Keratinocyte (primary cell): ENCODE data around the gene PKP4. TPM values are rescaled to one million over a fixed set of nuclear protein-coding genes. Genes with fewer than 3 reads are reported as not detected.

Source experiments
- DNase-seq: peaks from one replicate; pipeline ENCODE4 v3.0.0-alpha.2; 2011; ENCODE audit warnings: low read depth, missing footprints, low spot score
- FAIRE-seq: peaks from 2 replicates; lab custom pipeline; 2011; peaks lifted over from hg19 to GRCh38; lab: Jason Lieb, UNC
- H2AFZ ChIP-seq: 2 replicates; pipeline ENCODE4 v1.6.0; 2012; ENCODE audit warnings: low read length, control low read depth, inconsistent platforms; ENCODE audit not compliant: control insufficient read depth
- H3K27ac ChIP-seq: 2 replicates; pipeline ENCODE4 v1.5.1; 2011; ENCODE audit warnings: low read length; ENCODE audit not compliant: control insufficient read depth, insufficient read depth
- H3K27me3 ChIP-seq: 3 replicates; pipeline ENCODE4 v1.6.0; 2011; ENCODE audit warnings: low read length; ENCODE audit not compliant: control insufficient read depth, insufficient read depth; ENCODE audit errors: extremely low read depth
- H3K36me3 ChIP-seq, 2 experiments: 2 replicates in 1 of 2; 3 replicates in 1 of 2; pipeline ENCODE4 v1.5.1; 2011; ENCODE audit warnings: low read length in 2 of 2, mild to moderate bottlenecking in 1 of 2; ENCODE audit not compliant: control insufficient read depth in 2 of 2, insufficient read depth in 2 of 2; ENCODE audit errors: extremely low read depth in 1 of 2
- H3K4me1 ChIP-seq: 3 replicates; pipeline ENCODE4 v1.5.1; 2011; ENCODE audit warnings: low read length; ENCODE audit not compliant: control insufficient read depth, insufficient read depth; ENCODE audit errors: extremely low read depth
- H3K4me2 ChIP-seq: 3 replicates; pipeline ENCODE4 v1.6.0; 2011; ENCODE audit warnings: low read depth, low read length; ENCODE audit not compliant: control insufficient read depth, insufficient read depth; ENCODE audit errors: extremely low read depth
- H3K4me3 ChIP-seq, 3 experiments: fragments of 200-600 bp in 1 of 3; sonication (generic) in 1 of 3; 2 replicates in 2 of 3; 3 replicates in 1 of 3; pipeline ENCODE4 v1.5.1; 2011 to 2016; ENCODE audit warnings: low read length in 3 of 3, mild to moderate bottlenecking in 3 of 3, control low read depth in 2 of 3, inconsistent platforms in 1 of 3, low read depth in 1 of 3, mixed read lengths in 1 of 3, mixed run types in 1 of 3, moderate library complexity in 1 of 3; ENCODE audit not compliant: control insufficient read depth in 2 of 3, insufficient read depth in 2 of 3; ENCODE audit errors: extremely low read depth in 1 of 3
- H3K79me2 ChIP-seq: 2 replicates; pipeline ENCODE4 v1.6.0; 2012; ENCODE audit warnings: low read length; ENCODE audit not compliant: control insufficient read depth, insufficient read depth
- H3K9ac ChIP-seq: 3 replicates; pipeline ENCODE4 v1.6.0; 2011; ENCODE audit warnings: low read length; ENCODE audit not compliant: control insufficient read depth, insufficient read depth; ENCODE audit errors: extremely low read depth
- H3K9me1 ChIP-seq: 3 replicates; pipeline ENCODE4 v1.6.0; 2011; ENCODE audit warnings: low read length; ENCODE audit not compliant: control insufficient read depth, insufficient read depth; ENCODE audit errors: extremely low read depth
- H3K9me3 ChIP-seq: 2 replicates; pipeline ENCODE4 v1.5.1; 2012; ENCODE audit warnings: low read depth, low read length; ENCODE audit not compliant: control insufficient read depth
- H4K20me1 ChIP-seq: 3 replicates; pipeline ENCODE4 v1.6.0; 2011; ENCODE audit warnings: low read length; ENCODE audit not compliant: control insufficient read depth, insufficient read depth; ENCODE audit errors: extremely low read depth
- CTCF ChIP-seq, 3 experiments: IDR thresholded peaks in 1 of 3; conservative IDR thresholded peaks in 1 of 3; optimal IDR thresholded peaks in 1 of 3; 2 replicates in 2 of 3; 3 replicates in 1 of 3; pipeline versions ENCODE3 to v1.5.1; 2011; ENCODE audit warnings: low read length in 3 of 3, mild to moderate bottlenecking in 3 of 3, moderate library complexity in 2 of 3, control low read depth in 1 of 3, inconsistent platforms in 1 of 3; ENCODE audit not compliant: insufficient read depth in 2 of 3; ENCODE audit errors: extremely low read depth in 1 of 3
- EZH2 ChIP-seq: IDR thresholded peaks from one replicate; pipeline ENCODE4 v1.6.1; 2012; ENCODE audit warnings: inconsistent platforms, mild to moderate bottlenecking, low read length, moderate library complexity
- dilution Hi-C: fragments of 300-500 bp; cut with MboI; formaldehyde crosslinking; loops from one replicate; pipeline ENCODE4 v1.7.0; 2020; ENCODE audit warnings: low sequenced_read_pairs; ENCODE audit not compliant: extremely low pct_ligation_motif_present
- polyA plus RNA-seq, 5 experiments: library from polyadenylated mRNA; depleted of rRNA in 3 of 5; stranded (reverse) in 3 of 5; stranded (forward) in 1 of 5; unstranded in 1 of 5; fragments of >200 nt; gene quantifications; 1 replicate in 1 of 5; 2 replicates in 3 of 5; 3 replicates in 1 of 5; pipeline versions ENCODE4 v1.2.1 to v1.2.3, GENCODE V29; 2011 to 2012; ENCODE audit warnings: missing spikeins in 2 of 5, low read depth in 1 of 5, low replicate concordance in 1 of 5

PKP4 gene
- polyA plus RNA-seq, 1 donor (not counting 4 experiments of a cell fraction or from before 2014, with no cell fraction given): 43.8 TPM

GRCh38 chr2:158603986-158604385 lies 147.2 kb downstream of the PKP4 start:
- H2AFZ ChIP-seq: no peak overlapping the region
- H3K36me3 ChIP-seq: peaks cover 0 to 3% of the 10 kb centered on the region in 2 experiments
- no peak for DNase-seq
- no peak overlapping the region for H3K4me3 ChIP-seq
- dilution Hi-C loops: no loop called here
- H3K9me1 ChIP-seq: no peaks in the 10 kb centered on the region
- TF ChIP-seq EZH2 (no peak), CTCF (optimal IDR thresholded peaks at IDR 0.05 in 1 of 3, IDR thresholded peaks at IDR 0.05 in 1 of 3, conservative IDR thresholded peaks at IDR 0.05 in 1 of 3; ENCODE audit: extremely low read depth in 1 of 3, insufficient read depth in 2 of 3, low read length in 3 of 3) (no peak)
- H3K27me3 ChIP-seq: no peaks in the 10 kb centered on the region
- H3K9me3 ChIP-seq: no peaks in the 10 kb centered on the region
- no peak overlapping the region for H3K4me2 ChIP-seq
- H3K9ac ChIP-seq: no peak overlapping the region
- no peak for FAIRE-seq
- no peaks in the 10 kb centered on the region for H4K20me1 ChIP-seq
- H3K27ac ChIP-seq: no peak overlapping the region
- H3K79me2 ChIP-seq: peaks cover 3% of the 10 kb centered on the region
- H3K4me1 ChIP-seq: peaks cover 30% of the 10 kb centered on the region

- H3K27ac ChIP-seq: no peak overlapping the region
- H3K4me2 ChIP-seq: no peak overlapping the region
- DNase-seq (no peak), FAIRE-seq (no peak)
- H3K27me3 ChIP-seq: no peaks in the 10 kb centered on the region
- dilution Hi-C loops: no loop called here
- no peaks in the 10 kb centered on the region for H3K79me2 ChIP-seq
- H3K9ac ChIP-seq: no peak overlapping the region
- TF ChIP-seq EZH2: no peak
- no peak for TF ChIP-seq CTCF (optimal IDR thresholded peaks at IDR 0.05 in 1 of 3, IDR thresholded peaks at IDR 0.05 in 1 of 3, conservative IDR thresholded peaks at IDR 0.05 in 1 of 3; ENCODE audit: extremely low read depth in 1 of 3, insufficient read depth in 2 of 3, low read length in 3 of 3)
- no peaks in the 10 kb centered on the region for H3K9me3 ChIP-seq
- no peak overlapping the region for H2AFZ ChIP-seq
- H3K9me1 ChIP-seq: no peaks in the 10 kb centered on the region
- H3K36me3 ChIP-seq: no peaks in the 10 kb centered on the region
- no peak overlapping the region for H3K4me3 ChIP-seq
- H3K4me1 ChIP-seq: no peaks in the 10 kb centered on the region
- no peaks in the 10 kb centered on the region for H4K20me1 ChIP-seq
These were observed 153.3 kb downstream of the PKP4 start for GRCh38 chr2:158610059-158610458.
